B cell (primary cell): Measurements from ENCODE around the gene SPTBN1. TPM values are rescaled to one million over a fixed set of nuclear protein-coding genes. Genes with fewer than 3 reads are reported as not detected.

ENCODE experiments used
- ATAC-seq: fragments of 200-7000 bp; cut with Tn5 transposase; one replicate; pipeline ENCODE4 v1.10.0; 2021; ENCODE audit warnings: low read depth, mild to moderate bottlenecking, moderate number of reproducible peaks, moderate library complexity
- CTCF ChIA-PET: fragments of 350-600 bp; sonication (Branson Sonifier 250); formaldehyde crosslinking; loops from one replicate; lab custom pipeline; 2021; ENCODE audit warnings: antibody characterized with exemption, inconsistent platforms; lab: Charles Lee
- POLR2A ChIA-PET: fragments of 350-600 bp; sonication (Branson Sonifier 250); formaldehyde crosslinking; loops from one replicate; lab custom pipeline; 2021; ENCODE audit warnings: antibody characterized with exemption; lab: Charles Lee
- DNase-seq: peaks from one replicate; pipeline ENCODE4 v3.0.0; 2013
- H2AFZ ChIP-seq: 2 replicates; pipeline ENCODE4 v1.6.1; 2012; ENCODE audit warnings: mild to moderate bottlenecking, low read depth, low read length; ENCODE audit not compliant: insufficient read depth, poor library complexity, severe bottlenecking
- H3K27ac ChIP-seq, 2 donors: 1 replicate in 1 of 2; 2 replicates in 1 of 2; pipeline ENCODE4 v1.5.1; 2012 to 2013; ENCODE audit warnings: low read length in 2 of 2, mild to moderate bottlenecking in 2 of 2, moderate library complexity in 1 of 2
- H3K27me3 ChIP-seq, 4 experiments: fragments of 200-600 bp in 1 of 4; sonication (generic) in 1 of 4; replicated peaks in 1 of 4; 1 replicate in 2 of 4; 2 replicates in 2 of 4; pipeline versions ENCODE4 v1.6.1 to v1.7.0; 2013 to 2016; ENCODE audit warnings: low read length in 3 of 4, mild to moderate bottlenecking in 2 of 4, mixed read lengths in 1 of 4, moderate library complexity in 1 of 4; ENCODE audit not compliant: insufficient read depth in 4 of 4, control insufficient read depth in 3 of 4; ENCODE audit errors: control extremely low read depth in 1 of 4
- H3K36me3 ChIP-seq, 2 experiments: replicated peaks in 1 of 2; 1 replicate in 1 of 2; 2 replicates in 1 of 2; pipeline versions ENCODE4 v1.6.1 to v1.7.1; 2013; ENCODE audit warnings: low read length in 1 of 2; ENCODE audit not compliant: insufficient read depth in 2 of 2, control insufficient read depth in 1 of 2; ENCODE audit errors: control extremely low read depth in 1 of 2, extremely low read depth in 1 of 2
- H3K4me1 ChIP-seq, 2 donors: fragments of 200-600 bp in 1 of 2; sonication (generic) in 1 of 2; 1 replicate in 1 of 2; 2 replicates in 1 of 2; pipeline versions ENCODE4 v1.5.1 to v1.6.1; 2013 to 2017; ENCODE audit warnings: low read length in 2 of 2; ENCODE audit not compliant: control insufficient read depth in 2 of 2, insufficient read depth in 2 of 2
- H3K4me2 ChIP-seq: replicated peaks from 2 replicates; pipeline ENCODE3; 2012; ENCODE audit warnings: mild to moderate bottlenecking, low read depth, low read length; ENCODE audit not compliant: poor library complexity, severe bottlenecking
- H3K4me3 ChIP-seq, 5 experiments: fragments of 200-600 bp in 1 of 5; sonication (generic) in 1 of 5; 1 replicate in 3 of 5; 2 replicates in 2 of 5; pipeline versions ENCODE4 v1.5.1 to v1.7.0; 2011 to 2016; ENCODE audit warnings: low read length in 4 of 5, mild to moderate bottlenecking in 4 of 5, low read depth in 2 of 5, control low read depth in 1 of 5, moderate library complexity in 1 of 5; ENCODE audit not compliant: insufficient read depth in 1 of 5; ENCODE audit errors: control extremely low read depth in 1 of 5, extremely low read depth in 1 of 5
- H3K79me2 ChIP-seq: fragments of 200-600 bp; sonication (generic); one replicate; pipeline ENCODE4 v1.6.0; 2016; ENCODE audit warnings: low read length; ENCODE audit not compliant: control insufficient read depth, insufficient read depth
- H3K9ac ChIP-seq: fragments of 200-600 bp; sonication (generic); 2 replicates; pipeline ENCODE4 v1.6.1; 2017; ENCODE audit warnings: mild to moderate bottlenecking, low read length, moderate library complexity
- H3K9me3 ChIP-seq, 3 donors: one replicate each; pipeline versions ENCODE4 v1.6.1 to v1.7.1; 2013; ENCODE audit warnings: low read length in 2 of 3; ENCODE audit not compliant: control insufficient read depth in 2 of 3, insufficient read depth in 1 of 3; ENCODE audit errors: control extremely low read depth in 1 of 3
- H4K20me1 ChIP-seq: 2 replicates; pipeline ENCODE4 v1.6.0; 2012; ENCODE audit warnings: mild to moderate bottlenecking, low read length; ENCODE audit not compliant: insufficient read depth, control insufficient read depth, poor library complexity, severe bottlenecking
- H3K27ac Mint-ChIP-seq: one replicate; pipeline ENCODE4 v1.8.0; 2021; ENCODE audit warnings: mixed read lengths
- H3K27me3 Mint-ChIP-seq: one replicate; pipeline ENCODE4 v1.8.0; 2021; ENCODE audit warnings: mixed read lengths
- H3K4me1 Mint-ChIP-seq: one replicate; pipeline ENCODE4 v1.8.0; 2021; ENCODE audit warnings: mixed read lengths
- H3K4me3 Mint-ChIP-seq: one replicate; pipeline ENCODE4 v1.8.0; 2021; ENCODE audit warnings: mixed read lengths
- H3K9me3 Mint-ChIP-seq: one replicate; pipeline ENCODE4 v1.8.0; 2022; ENCODE audit warnings: mixed read lengths; ENCODE audit not compliant: insufficient read depth
- CTCF ChIP-seq: fragments of 200-600 bp; IDR thresholded peaks from one replicate; pipeline ENCODE4 v1.8.0; 2022; ENCODE audit warnings: antibody characterized with exemption, mild to moderate bottlenecking
- EZH2 ChIP-seq: IDR thresholded peaks from 2 replicates; pipeline ENCODE4 v1.6.1; 2012; ENCODE audit warnings: borderline replicate concordance, low read depth, mild to moderate bottlenecking, moderate library complexity, low read length; ENCODE audit not compliant: insufficient read depth, poor library complexity, severe bottlenecking
- WGBS: methylation state at CpG from one replicate; pipeline ENCODE4 v1.1.5; 2013; ENCODE audit warnings: missing lambda C conversion rate; ENCODE audit not compliant: insufficient coverage; 5-methylcytosine and 5-hydroxymethylcytosine counted together
- intact Hi-C: fragments of 100-400 bp; cut with micrococcal nuclease; formaldehyde crosslinking; loops from one replicate; pipeline ENCODE4 v1.10.0; 2022
- polyA minus RNA-seq: library from RNA; depleted of rRNA, polyadenylated mRNA; stranded (reverse); fragments of >200 nt; gene quantifications from 2 replicates; pipeline ENCODE4 v1.2.3, GENCODE V29; 2012
- polyA plus RNA-seq: library from polyadenylated mRNA; depleted of rRNA; stranded (reverse); fragments of >200 nt; gene quantifications from 2 replicates; pipeline ENCODE4 v1.2.3, GENCODE V29; 2012
- total RNA-seq, 2 donors: library from RNA; stranded (reverse); fragments of 120-200 nt in 1 of 2; gene quantifications; 1 replicate in 1 of 2; 2 replicates in 1 of 2; pipeline versions ENCODE4 v1.2.3 to v1.2.4, GENCODE V29; 2013 to 2022

The SPTBN1 gene
- total RNA-seq (144 and 145 TPM in 2 replicates), polyA plus RNA-seq (43.7 and 64.5 TPM in 2 replicates), polyA minus RNA-seq (151 and 219 TPM in 2 replicates)
- total RNA-seq (2013), result 123 TPM

- ChIA-PET CTCF (no interaction called here), POLR2A (no interaction called here)
- no peaks in the 10 kb centered on the region for H3K9me3 ChIP-seq
- peak within 1 kb of the TSS; percentile 62 for H3K9ac ChIP-seq
- Mint-ChIP-seq H3K9me3 (no peaks in the 10 kb centered on the region), H3K4me1 (peaks cover 18% of the 10 kb centered on the region), H3K4me3 (peak within 1 kb of the TSS; percentile 96), H3K27me3 (peaks cover 35% of the 10 kb centered on the region), H3K27ac (no peak within 1 kb of the TSS)
- peak within 1 kb of the TSS; percentile 90 for H3K4me2 ChIP-seq
- H3K27me3 ChIP-seq, result peaks cover 0 to 42% (median 34%) of the 10 kb centered on the region in 4 experiments
- DNase-seq (peak; percentile 37), ATAC-seq (peak; percentile 28)
- no peaks in the 10 kb centered on the region for H3K79me2 ChIP-seq
- intact Hi-C loops, result loop anchor here (1.0 kb wide), 1 partner anchor 125 kb away; a partner anchor contains a TSS
- 2% methylated on average over 38 of the region's 67 CpGs for WGBS
- no peaks in the 10 kb centered on the region for H3K36me3 ChIP-seq
- peak within 1 kb of the TSS; percentile 21 to 70 (median 51) for H3K4me3 ChIP-seq
- H4K20me1 ChIP-seq, result no peaks in the 10 kb centered on the region
- peaks cover 18 to 26% of the 10 kb centered on the region in 2 donors for H3K4me1 ChIP-seq
- no peak for TF ChIP-seq CTCF
- TF ChIP-seq EZH2, result no peak
- no peak within 1 kb of the TSS for H3K27ac ChIP-seq
- peak within 1 kb of the TSS; percentile 48 for H2AFZ ChIP-seq
Observed at GRCh38 chr2:54455563-54456361, at the start of gene SPTBN1. TSS of gene SPTBN1 (plus strand) at chr2:54456327. CDS start at chr2:54526419, 70,092 bp downstream.

- intact Hi-C loops, result no loop called here
- no peak overlapping the region for H3K9ac ChIP-seq
- Mint-ChIP-seq H3K4me3 (no peak overlapping the region), H3K4me1 (peaks cover 8% of the 10 kb centered on the region), H3K9me3 (no peaks in the 10 kb centered on the region), H3K27ac (no peak overlapping the region), H3K27me3 (peaks cover 60% of the 10 kb centered on the region)
- ChIA-PET POLR2A (no interaction called here), CTCF (no interaction called here)
- WGBS, result 96% methylated on average over 3 of the region's 3 CpGs
- H3K4me3 ChIP-seq, result no peak overlapping the region
- H3K4me1 ChIP-seq, result peaks cover 0 to 5% of the 10 kb centered on the region in 2 donors
- peaks cover 0 to 39% (median 27%) of the 10 kb centered on the region in 4 experiments for H3K27me3 ChIP-seq
- DNase-seq (no peak), ATAC-seq (no peak)
- peaks cover 0 to 4% (median 2%) of the 10 kb centered on the region in 3 donors for H3K9me3 ChIP-seq
- H2AFZ ChIP-seq, result no peak overlapping the region
- H3K79me2 ChIP-seq, result no peaks in the 10 kb centered on the region
- no peak for TF ChIP-seq CTCF
- no peak for TF ChIP-seq EZH2
- no peaks in the 10 kb centered on the region for H3K36me3 ChIP-seq
- H3K4me2 ChIP-seq, result no peak overlapping the region
- H4K20me1 ChIP-seq, result no peaks in the 10 kb centered on the region
- no peak overlapping the region for H3K27ac ChIP-seq
Observed at GRCh38 chr2:54407693-54408092, 48.4 kb upstream of the SPTBN1 start.
